K562 (cell line): ENCODE results near the gene PBRM1. TPM values are rescaled to one million over a fixed set of nuclear protein-coding genes. Genes with fewer than 3 reads are reported as not detected.
"Not testable (repeated sequence)": the region's sequence is repeated elsewhere in the genome, so short reads cannot be mapped to it uniquely, and the experiment has no call there.

ENCODE experiments used
- ATAC-seq: fragments of 200-7000 bp; cut with Tn5 transposase; 3 replicates; pipeline ENCODE4 v1.9.1; 2020; ENCODE audit warnings: moderate library complexity
- BruUV-seq: library from RNA; stranded (reverse); fragments of 400-500 nt; replicated peaks from 2 replicates; lab custom pipeline; 2021; lab: Mats Ljungman, UMichigan
- CTCF ChIA-PET: fragments of 300-600 bp; formaldehyde crosslinking; extraction: SDS; loops from one replicate; lab custom pipeline; 2021; ENCODE audit warnings: low intra/inter-chr PET ratio; lab: Yijun Ruan, JAX
- POLR2A ChIA-PET: fragments of 300-600, 350-650 bp; sonication (Branson Sonifier 250); formaldehyde crosslinking; extraction: SDS; loops from one replicate; lab custom pipeline; 2021; ENCODE audit warnings: antibody characterized with exemption, inconsistent platforms; lab: Yijun Ruan, JAX
- DNase-seq, 4 experiments: peaks; one replicate each; pipeline versions ENCODE4 v3.0.0 to v3.0.0-alpha.2; 2011 to 2018; ENCODE audit warnings: low spot score in 3 of 4, mixed read lengths in 3 of 4; ENCODE audit errors: extremely low read depth in 1 of 4
- FAIRE-seq: peaks from 2 replicates; lab custom pipeline; 2011; peaks lifted over from hg19 to GRCh38; lab: Jason Lieb, UNC
- H2AFZ ChIP-seq: 2 replicates; pipeline ENCODE4 v1.6.0; 2011; ENCODE audit warnings: low read depth, low read length, control low read depth, inconsistent platforms
- H3K27ac ChIP-seq: fragments of 200-600 bp; 3 replicates; pipeline ENCODE4 v1.8.0; 2011; ENCODE audit warnings: low read depth, mild to moderate bottlenecking, control low read depth, inconsistent platforms, low read length, moderate library complexity, mixed read lengths; ENCODE audit errors: extremely low read depth
- H3K27me3 ChIP-seq, 2 experiments: fragments of 300-600 bp in 1 of 2; 2 replicates in 1 of 2; 3 replicates in 1 of 2; pipeline versions ENCODE4 v1.6.0 to v1.8.0; 2011; ENCODE audit warnings: inconsistent platforms in 2 of 2, low read length in 2 of 2, mild to moderate bottlenecking in 1 of 2, mixed read lengths in 1 of 2, moderate library complexity in 1 of 2; ENCODE audit not compliant: control insufficient read depth in 2 of 2, insufficient read depth in 2 of 2
- H3K36me3 ChIP-seq: fragments of 300-600 bp; 3 replicates; pipeline ENCODE4 v1.8.0; 2011; ENCODE audit warnings: mild to moderate bottlenecking, low read length, inconsistent platforms; ENCODE audit not compliant: control insufficient read depth, insufficient read depth
- H3K4me1 ChIP-seq, 2 experiments: fragments of 200-600 bp in 1 of 2; replicated peaks in 1 of 2; 2 replicates in 1 of 2; 3 replicates in 1 of 2; pipeline versions ENCODE4 v1.5.1 to v1.8.0; 2011; ENCODE audit warnings: inconsistent platforms in 2 of 2, low read length in 2 of 2, mild to moderate bottlenecking in 1 of 2, mixed read lengths in 1 of 2, moderate library complexity in 1 of 2; ENCODE audit not compliant: control insufficient read depth in 2 of 2, insufficient read depth in 2 of 2
- H3K4me2 ChIP-seq: 2 replicates; pipeline ENCODE4 v1.6.1; 2011; ENCODE audit warnings: low read length, control low read depth, inconsistent platforms, mixed read lengths; ENCODE audit not compliant: insufficient read depth
- H3K4me3 ChIP-seq: fragments of 200-600 bp; sonication (generic), shearing (Covaris generic); 2 replicates; pipeline ENCODE4 v1.5.1; 2016; ENCODE audit warnings: control low read depth, inconsistent platforms
- H3K79me2 ChIP-seq: fragments of 200-600 bp; 3 replicates; pipeline ENCODE4 v1.8.0; 2011; ENCODE audit warnings: low read length, inconsistent platforms; ENCODE audit not compliant: control insufficient read depth, insufficient read depth
- H3K9ac ChIP-seq, 2 experiments: 2 replicates each; pipeline versions ENCODE4 v1.6.0 to v1.6.1; 2011; ENCODE audit warnings: low read depth in 2 of 2, low read length in 2 of 2, control low read depth in 1 of 2, inconsistent platforms in 1 of 2, mild to moderate bottlenecking in 1 of 2, mixed read lengths in 1 of 2; ENCODE audit not compliant: insufficient read depth in 1 of 2
- H3K9me1 ChIP-seq: one replicate; pipeline ENCODE4 v1.6.0; 2011; ENCODE audit warnings: inconsistent platforms, mild to moderate bottlenecking, low read length, moderate library complexity; ENCODE audit not compliant: control insufficient read depth, insufficient read depth
- H3K9me3 ChIP-seq: replicated peaks from 2 replicates; pipeline ENCODE4 v1.5.1; 2011; ENCODE audit warnings: low read depth, low read length, inconsistent platforms; ENCODE audit not compliant: control insufficient read depth, insufficient read depth
- H4K20me1 ChIP-seq: replicated peaks from 2 replicates; pipeline ENCODE4 v1.6.1; 2011; ENCODE audit warnings: low read length, inconsistent platforms, mixed read lengths; ENCODE audit not compliant: control insufficient read depth, insufficient read depth
- C11orf30 ChIP-seq: fragments of 450-650 bp; IDR thresholded peaks from 2 replicates; pipeline ENCODE4 v1.6.1; 2016; ENCODE audit warnings: low read depth, mild to moderate bottlenecking
- PCBP1 ChIP-seq: fragments of 200-400 bp; formaldehyde crosslinking; IDR thresholded peaks from 2 replicates; pipeline ENCODE4 v1.6.1; 2018; ENCODE audit warnings: mild to moderate bottlenecking, low read depth, low read length; ENCODE audit not compliant: poor library complexity, severe bottlenecking
- ZNF316 ChIP-seq: fragments of 450-650 bp; IDR thresholded peaks from 2 replicates; pipeline ENCODE4 v1.6.1; 2016
- ZNF57 ChIP-seq: fragments of 450-650 bp; formaldehyde crosslinking; IDR thresholded peaks from 2 replicates; pipeline ENCODE4 v1.4.0; 2020; ENCODE audit warnings: mild to moderate bottlenecking, moderate library complexity
- ZNF766 ChIP-seq: fragments of 200-800 bp; sonication (Bioruptor generic); conservative IDR thresholded peaks from 2 replicates; pipeline ENCODE4 v1.6.1; 2016; ENCODE audit warnings: missing genetic modification characterization, missing compliant biosample characterization
- WGBS: fragments of 100-300 bp; shearing (Covaris generic); methylation state at CpG from one replicate; pipeline ENCODE4 v1.1.6; 2016; ENCODE audit warnings: low coverage, mixed read lengths; ENCODE audit not compliant: insufficient coverage; ENCODE audit errors: missing lambda C conversion rate; 5-methylcytosine and 5-hydroxymethylcytosine counted together
- in situ Hi-C: fragments of 300-500 bp; cut with MboI; formaldehyde crosslinking; loops from 4 replicates; pipeline ENCODE4 v1.15.0; 2018; ENCODE audit warnings: inconsistent platforms, mixed read lengths
- intact Hi-C: fragments of 100-400 bp; cut with micrococcal nuclease; formaldehyde crosslinking; loops from 2 replicates; pipeline ENCODE4 v1.14.2; 2022
- polyA plus RNA-seq, 8 experiments: library from polyadenylated mRNA; depleted of rRNA in 4 of 8; stranded (reverse) in 5 of 8; unstranded in 3 of 8; fragments of >200 nt; fragmentation: Nextera tagmentation in 2 of 8; fragmentation: Illumina TruSeq in 1 of 8; extraction: Ambion mirVana in 2 of 8; extraction: Trizol in 1 of 8; gene quantifications; 2 replicates each; pipeline versions ENCODE4 v1.2.1 to v1.2.3, GENCODE V29; 2011 to 2014; ENCODE audit warnings: inconsistent platforms in 1 of 8, missing spikeins in 1 of 8
- total RNA-seq, 7 experiments: library from RNA; depleted of rRNA in 6 of 7; stranded (reverse); fragments of >200 nt in 6 of 7; fragmentation: Illumina TruSeq in 2 of 7; extraction: Trizol in 2 of 7; gene quantifications; 2 replicates each; pipeline versions ENCODE4 v1.2.1 to v1.2.3, GENCODE V29; 2011 to 2021; ENCODE audit warnings: low replicate concordance in 1 of 7

Gene PBRM1
- total and polyA plus RNA-seq, 9 of the 15 experiments (the other 6 are each of a cell fraction or from before 2014, with no cell fraction given) = 3.9 to 31.8 (median 19.0) TPM

DNA sequence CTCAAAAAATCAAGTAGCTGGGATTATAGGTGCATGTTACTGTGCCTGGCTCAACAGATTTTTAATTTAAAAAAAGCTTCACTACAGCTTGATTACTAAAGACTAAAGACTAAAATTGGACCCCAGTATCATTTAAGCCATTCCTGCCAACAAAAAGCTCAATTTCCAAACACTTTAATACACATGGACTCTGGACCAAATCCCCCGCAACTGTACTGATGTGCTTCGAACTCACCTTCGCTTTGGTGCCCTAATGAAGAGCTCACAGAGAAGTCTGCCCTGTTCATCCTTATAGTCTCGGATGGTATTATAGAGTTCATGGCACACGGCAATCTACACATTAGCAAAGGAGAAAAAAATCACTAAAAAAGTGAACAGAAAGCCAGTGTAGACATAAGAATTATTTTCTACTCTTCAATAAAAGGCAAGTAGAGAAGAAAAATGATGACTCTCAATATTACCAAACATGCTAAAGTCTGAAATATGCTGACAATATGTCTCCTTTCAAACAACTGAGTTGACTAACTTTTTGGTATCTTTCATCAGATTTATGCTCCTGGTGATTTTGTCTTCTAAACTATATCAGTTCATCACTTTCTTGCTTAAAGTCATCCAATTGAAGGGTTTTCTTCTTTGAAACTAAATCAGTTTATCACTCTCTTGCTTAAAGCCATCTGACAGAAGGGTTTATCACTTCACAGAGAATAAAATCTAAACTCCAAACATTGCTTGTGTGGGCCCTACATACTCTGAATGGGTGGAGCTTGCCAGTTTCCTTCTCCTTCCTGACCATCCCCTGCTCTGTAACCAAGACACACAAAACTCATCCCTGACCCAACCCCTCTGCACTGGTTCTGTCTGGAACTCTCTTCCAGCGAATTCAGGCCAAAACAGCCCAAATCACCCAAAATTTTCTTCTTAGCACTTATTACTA, 7.2 kb downstream of the PBRM1 start:
- BruUV-seq = no TSS peak
- in situ Hi-C loops = no loop called here
- ATAC-seq (no peak), DNase-seq (no peak), FAIRE-seq (no peak)
- Histone ChIP-seq H3K27ac (no peak overlapping the region), H3K36me3 (peaks cover 52% of the 10 kb centered on the region; the same call in 2 of the 3 replicates), H3K4me2 (no peak overlapping the region), H3K9me1 (no peaks in the 10 kb centered on the region), H4K20me1 (no peaks in the 10 kb centered on the region), H3K27me3 (no peaks in the 10 kb centered on the region), H3K4me1 (peaks cover 0 to 25% of the 10 kb centered on the region in 2 experiments; a peak in 2 of 5 replicates), H3K9ac (no peak overlapping the region), H3K4me3 (no peak overlapping the region), H2AFZ (no peak overlapping the region), H3K9me3 (no peaks in the 10 kb centered on the region), H3K79me2 (peaks cover 28% of the 10 kb centered on the region)
- TF ChIP-seq ZNF57 (CRISPR knock-in tag) (no peak), C11orf30 (peak; percentile 45; the same call in 1 of the 2 replicates), ZNF316 (peak; percentile 72), PCBP1 (no peak)
- POLR2A ChIA-PET = interaction anchor here (0.8 to 1.1 kb wide), 2 partner anchors 12 to 96 kb away, joined by 3 read pairs; no protein-coding TSS in a partner anchor
- CTCF ChIA-PET = no interaction called here
- intact Hi-C loops = no loop called here
- 94% methylated on average over 6 of the region's 6 CpGs for WGBS

GRCh38 chr3:52676201-52676600, 9.5 kb downstream of the PBRM1 start:
- not testable (repeated sequence) for ATAC-seq, H3K4me3 ChIP-seq, H2AFZ ChIP-seq
- H3K79me2 ChIP-seq = peaks cover 13% of the 10 kb centered on the region
- TF ChIP-seq ZNF766 (CRISPR knock-in tag) = peak; percentile 51; the same call in 1 of the 2 replicates
- TF ChIP-seq, all 486 proteins: peak for 1; not testable (repeated sequence) for 485
- POLR2A ChIA-PET, DNase-seq, FAIRE-seq, CTCF ChIA-PET, H4K20me1 ChIP-seq, H3K4me2 ChIP-seq, intact Hi-C loops, H3K27ac ChIP-seq, H3K9me3 ChIP-seq, H3K27me3 ChIP-seq, H3K9me1 ChIP-seq, BruUV-seq, in situ Hi-C loops, H3K9ac ChIP-seq: not testable (repeated sequence)
- WGBS = 60% methylated on average over 3 of the region's 3 CpGs
- Histone ChIP-seq H3K36me3 (peaks cover 63% of the 10 kb centered on the region; the same call in 2 of the 3 replicates), H3K4me1 (peaks cover 0 to 16% of the 10 kb centered on the region in 2 experiments; a peak in 2 of 5 replicates)
